NOMO-1 treated with DMSO at 0.1 percent for 48 hours (cell line): Measurements from ENCODE around the gene MORN1.

Source experiments
- DNase-seq: peaks from one replicate; lab custom pipeline; 2025; ENCODE audit not compliant: unreplicated experiment; lab: John Stamatoyannopoulos, UW

MORN1 gene

DNA sequence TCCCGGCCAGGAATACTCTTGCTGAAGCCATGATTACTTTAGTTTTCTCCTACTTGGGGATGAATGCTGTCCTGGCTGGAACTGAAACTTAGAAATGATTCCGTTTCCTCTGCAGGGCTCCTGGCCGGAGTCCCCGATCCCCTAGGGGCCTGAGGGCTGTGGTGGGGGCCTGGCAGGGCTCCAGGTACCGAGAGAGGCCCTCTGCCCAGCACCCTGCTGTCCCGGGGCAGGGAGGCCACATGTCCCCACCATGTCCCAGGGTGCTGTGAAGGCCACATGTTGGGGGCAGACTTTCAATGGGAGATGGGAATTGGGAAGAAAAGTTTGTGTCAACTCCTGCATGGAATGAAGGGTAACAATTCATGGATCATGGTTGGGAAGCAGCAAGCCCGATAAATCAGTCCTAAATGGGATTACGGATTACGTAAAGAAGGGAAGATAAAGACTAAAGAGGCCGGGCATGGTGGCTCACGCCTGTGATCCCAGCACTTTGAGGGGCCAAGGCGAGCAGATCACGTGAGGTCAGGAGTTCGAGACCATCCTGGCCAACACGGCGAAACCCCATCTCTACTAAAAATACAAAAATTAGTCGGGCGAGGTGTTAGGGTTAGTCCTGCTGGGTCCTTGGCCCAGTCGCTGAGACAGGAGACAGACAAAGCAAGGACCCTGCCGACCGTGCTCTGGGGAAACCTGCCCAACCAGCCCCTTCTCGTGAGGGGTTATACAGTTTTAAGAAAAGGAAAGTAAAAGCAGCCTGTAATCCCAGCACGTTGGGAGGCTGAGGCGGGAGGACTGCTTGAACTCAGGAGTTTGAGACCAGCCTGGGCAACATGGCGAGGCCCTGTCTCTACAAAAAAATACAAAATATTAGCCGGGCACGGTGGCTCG lies 37.6 kb downstream of the MORN1 start:
- no peak for DNase-seq

DNA sequence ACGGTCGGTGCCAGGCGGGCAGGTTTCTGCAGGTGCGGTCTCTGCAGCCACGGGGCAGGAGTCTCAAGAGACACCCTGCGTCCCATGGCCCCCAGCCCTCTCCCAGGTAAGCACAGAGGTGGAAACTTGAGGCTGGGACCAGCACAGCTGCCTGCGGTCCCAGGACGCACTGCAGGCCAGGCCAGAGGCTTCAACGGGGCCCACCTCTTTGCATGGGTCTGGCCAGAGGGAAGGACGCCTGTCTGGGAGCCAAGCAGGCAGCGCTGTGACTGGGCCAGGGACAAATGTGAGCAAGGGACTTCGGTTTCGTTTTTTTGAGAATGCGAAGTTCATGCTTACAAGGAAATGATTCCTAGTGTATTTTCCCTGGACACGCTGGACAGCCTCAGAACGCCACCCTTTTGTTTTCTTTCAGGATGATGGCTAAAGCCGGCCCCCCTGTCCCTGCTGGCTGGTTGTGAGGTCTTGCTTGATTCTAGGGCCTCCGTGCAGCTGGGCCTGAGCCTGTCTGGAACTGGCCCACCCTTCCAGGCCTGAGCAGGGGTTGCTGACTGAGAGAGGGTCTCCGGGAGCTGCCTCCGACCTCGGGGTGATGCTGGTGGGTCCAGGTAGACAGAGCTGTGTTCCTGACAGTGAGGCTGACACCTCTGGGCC lies 38.3 kb downstream of the MORN1 start:
- no peak for DNase-seq

DNA sequence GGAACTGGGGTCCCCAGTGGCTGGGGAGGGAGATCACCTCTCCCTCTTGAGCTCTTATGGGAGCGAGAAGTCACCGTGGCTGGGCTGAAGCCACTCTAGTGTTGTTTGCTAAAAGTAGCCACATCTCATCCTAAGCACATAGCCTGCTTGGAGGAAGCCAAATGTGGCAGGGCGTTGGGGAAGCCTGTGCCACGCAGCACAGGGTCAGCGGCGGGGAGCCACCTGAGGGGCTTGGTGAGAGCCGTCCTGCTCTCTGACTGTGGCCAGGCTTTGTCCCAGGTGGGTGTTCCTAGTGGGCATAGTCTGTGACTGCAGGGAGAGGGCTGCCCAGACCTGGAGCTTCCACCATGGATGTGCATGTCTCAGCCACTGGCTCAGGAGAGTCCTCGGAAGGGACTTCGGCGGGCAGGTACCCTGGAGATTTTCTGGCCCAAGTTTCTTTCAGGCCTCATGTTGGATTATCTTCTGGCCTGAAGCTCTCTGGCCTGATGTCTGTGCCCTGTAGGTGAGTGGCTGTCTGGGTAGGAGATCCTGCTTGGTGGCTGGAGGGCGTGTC lies 38.9 kb downstream of the MORN1 start:
- DNase-seq, result no peak

DNA sequence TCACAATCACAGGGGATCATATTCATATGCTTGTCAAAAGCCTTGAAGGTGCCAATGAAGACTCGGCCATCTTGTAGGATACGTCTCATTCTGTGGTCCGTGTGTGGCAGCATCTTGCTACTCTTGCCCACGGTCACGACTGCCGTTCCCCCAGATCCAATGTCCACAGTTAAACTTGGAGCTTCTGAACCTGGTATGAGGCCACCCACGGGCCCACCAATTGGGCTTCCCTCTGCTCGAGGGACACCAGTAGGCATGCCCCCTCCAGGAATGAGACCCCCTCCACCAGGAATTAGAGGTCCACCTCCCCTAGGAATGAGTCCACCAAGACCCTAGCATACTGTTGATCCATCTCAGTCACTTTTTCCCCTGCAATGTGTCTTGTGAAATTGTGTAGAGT lies 39.6 kb downstream of the MORN1 start:
- DNase-seq, result no peak

DNA sequence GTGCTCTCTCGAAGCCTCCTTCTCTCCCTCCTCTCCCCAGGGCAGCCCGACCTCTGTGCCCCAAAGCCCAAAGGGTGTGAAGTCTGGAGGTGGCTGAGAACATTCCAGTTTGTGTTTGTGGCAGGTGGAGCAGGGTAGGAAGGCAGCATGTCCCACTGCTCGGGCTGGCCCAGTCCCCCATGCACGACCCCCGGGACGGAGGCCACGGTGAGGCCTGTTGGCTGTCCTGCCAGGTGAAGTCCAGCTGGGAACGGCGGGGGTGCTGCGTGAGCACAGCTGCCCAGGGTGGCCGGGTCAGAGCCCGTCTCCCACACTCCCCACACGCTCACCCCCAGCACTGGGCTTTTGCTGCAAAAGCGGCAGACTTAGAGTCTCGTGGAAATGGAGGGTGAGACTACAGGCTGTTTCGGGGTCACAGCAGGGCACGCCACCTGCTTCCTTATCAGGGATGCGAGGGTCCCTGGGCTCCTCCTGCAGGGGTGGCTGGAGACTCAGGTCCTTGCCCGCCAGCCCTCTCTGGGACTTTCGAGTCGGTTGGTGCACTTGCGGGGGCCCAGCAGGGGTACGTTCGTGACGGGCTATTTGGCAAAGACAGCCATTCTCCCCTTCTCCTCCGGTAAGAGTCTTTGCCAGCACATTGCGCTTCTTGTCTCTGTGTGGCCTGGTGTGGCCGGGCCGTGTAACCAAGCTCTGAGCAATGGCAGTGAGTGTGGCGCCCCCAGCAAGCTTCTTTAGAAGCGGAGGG lies 40.3 kb downstream of the MORN1 start:
- DNase-seq, result no peak

DNA sequence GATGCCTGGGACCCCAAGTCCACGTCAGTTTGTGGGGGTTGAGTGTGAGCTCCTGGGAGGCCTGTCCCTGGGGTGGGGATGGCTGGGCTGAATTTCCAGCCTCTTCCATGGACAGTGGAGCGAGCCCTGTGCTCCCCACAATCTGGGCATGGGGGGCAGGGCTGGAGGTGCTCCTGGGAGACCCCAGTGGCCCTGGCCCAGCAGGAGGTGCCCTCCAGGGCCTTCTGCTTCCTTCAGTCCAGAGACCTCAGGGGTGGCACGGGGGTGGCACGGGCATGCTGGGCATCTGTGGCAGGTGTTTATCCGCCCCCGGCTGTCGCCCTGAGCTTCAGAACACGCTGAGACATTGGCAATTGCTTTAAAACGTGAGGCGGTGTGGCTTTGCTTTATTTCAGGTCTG lies 40.9 kb downstream of the MORN1 start:
- no peak for DNase-seq

DNA sequence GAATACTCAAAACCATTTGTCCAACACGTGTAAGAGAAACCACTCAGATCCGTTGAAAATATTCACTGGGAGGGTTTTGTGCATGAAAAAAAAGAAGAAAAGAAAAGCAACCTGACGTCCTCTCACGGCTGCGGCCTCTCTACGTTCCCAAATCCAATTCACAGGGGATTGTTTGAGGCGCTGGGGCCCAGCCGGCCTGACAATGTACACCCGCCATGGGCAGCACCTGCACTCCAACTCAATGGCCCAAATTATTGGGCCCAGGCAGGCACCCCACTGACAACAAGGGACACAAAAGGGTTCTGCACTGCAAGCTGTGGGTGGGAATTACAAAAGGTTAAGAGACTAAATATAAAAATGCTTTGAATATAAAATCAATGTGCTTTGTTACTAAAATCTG lies 41.5 kb downstream of the MORN1 start:
- no peak for DNase-seq

DNA sequence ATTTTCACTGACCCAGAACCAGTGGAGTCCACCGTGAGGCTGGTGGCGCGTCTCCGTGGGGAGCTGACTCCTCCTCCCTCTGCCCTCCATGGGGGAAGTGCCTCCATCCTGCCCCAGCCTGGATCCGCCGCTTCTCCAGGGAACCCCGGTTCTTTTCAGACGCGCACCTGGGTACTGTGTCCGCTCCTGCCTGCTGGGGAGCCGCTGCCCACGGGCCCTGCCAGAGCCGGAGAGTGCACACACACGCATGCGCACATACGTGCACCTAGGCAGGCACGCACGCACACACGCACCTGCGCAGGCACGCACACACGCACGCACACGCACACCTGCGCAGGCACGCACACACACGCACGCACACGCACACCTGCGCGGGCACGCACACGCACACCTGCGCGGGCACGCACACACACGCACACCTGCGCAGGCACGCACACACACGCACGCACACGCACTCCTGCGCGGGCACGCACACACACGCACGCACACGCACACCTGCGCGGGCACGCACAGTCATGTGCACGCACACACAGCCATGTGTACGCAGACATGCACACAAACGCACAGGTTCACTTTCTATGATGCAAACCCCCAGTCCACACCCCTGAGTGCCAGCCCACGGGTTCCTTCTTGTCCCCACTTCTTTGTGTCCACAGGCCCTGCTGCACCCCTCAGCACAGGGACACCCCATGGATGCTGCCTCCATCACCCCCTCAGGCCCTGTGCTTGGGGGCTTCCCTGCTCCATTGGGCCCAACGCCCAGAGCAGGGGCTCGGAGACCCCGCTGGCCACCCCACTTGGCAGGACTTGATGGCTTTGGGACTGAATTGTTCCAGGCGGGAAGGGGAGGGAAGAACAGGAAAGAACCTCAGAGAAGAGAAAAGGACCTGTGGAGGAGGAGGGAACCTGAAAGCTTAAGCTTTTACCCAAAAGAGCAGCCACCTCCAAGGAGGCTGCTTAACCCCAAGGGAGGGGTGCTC lies 42.7 kb downstream of the MORN1 start:
- no peak for DNase-seq

DNA sequence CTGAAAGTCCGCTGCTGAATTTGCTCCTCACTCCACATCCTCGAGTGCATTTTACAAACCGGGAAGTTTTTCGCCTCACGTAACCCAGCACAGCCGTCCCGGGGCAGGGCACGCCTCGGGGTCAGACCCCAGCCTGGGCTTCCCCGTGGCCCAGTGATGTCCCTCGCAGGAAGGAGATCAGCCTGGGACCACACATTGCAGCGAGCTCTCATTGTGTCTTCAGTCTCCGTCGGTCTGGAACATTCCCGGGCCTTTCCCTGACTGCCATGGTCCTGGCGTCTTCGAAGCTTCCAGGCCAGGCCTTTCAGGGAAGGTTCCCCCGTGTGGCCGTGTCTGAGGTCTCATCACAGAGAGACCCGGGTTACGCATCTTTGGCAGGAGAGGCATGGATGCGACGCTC lies 43.5 kb downstream of the MORN1 start:
- no peak for DNase-seq

DNA sequence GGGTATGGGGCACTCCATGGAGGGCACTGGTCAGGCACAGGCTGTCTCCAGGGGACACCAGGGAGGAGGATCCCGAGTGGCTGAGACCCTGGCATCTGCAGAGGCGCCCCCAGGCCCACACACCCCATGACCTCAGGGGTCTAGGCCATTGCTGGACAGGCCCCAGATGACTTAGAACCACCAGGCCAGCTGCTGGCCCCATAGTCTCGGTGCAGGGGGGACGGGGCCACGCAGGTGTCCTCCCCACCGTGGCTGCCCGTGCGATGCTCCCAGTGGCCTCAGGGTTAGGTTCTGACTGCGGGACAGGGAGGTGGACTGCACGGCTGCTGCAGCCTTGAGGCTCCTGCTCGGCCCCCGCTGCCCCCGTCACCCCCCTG lies 44.0 kb downstream of the MORN1 start:
- no peak for DNase-seq

DNA sequence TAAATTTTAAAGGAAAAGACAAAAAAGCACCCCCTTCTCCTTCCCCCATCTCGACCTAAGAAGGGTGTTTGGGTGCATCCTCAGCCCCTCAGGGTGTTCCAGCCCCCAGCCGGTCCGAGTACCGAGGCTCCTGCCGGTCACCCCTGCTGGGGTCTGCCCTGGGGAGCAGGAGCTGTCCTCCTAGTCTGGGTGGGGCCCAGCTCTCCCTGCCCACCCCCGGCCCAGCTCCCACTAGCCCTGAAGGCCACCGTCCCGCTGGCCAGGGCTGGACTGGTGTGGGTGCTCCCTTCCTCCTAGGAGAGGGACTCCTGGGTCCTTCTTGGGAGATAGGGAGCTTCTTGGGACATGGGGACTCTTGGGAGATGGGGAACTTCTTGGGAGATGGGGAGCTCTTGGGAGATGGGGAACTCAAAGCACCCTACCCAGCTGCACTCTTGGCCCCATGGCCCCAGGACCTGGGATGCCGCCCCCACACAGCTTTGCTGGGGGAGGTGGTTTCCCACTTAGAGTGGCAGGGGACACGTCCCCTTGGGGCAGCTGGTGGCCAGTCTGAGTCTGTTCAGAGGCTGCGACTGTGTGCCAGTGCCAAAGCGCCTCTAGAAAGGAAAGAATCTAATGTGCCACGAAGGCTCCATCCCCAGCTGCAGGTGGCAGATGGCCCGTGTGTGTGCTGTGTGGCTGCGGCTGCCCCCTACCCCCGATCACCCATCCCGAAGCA lies 44.5 kb downstream of the MORN1 start:
- no peak for DNase-seq

DNA sequence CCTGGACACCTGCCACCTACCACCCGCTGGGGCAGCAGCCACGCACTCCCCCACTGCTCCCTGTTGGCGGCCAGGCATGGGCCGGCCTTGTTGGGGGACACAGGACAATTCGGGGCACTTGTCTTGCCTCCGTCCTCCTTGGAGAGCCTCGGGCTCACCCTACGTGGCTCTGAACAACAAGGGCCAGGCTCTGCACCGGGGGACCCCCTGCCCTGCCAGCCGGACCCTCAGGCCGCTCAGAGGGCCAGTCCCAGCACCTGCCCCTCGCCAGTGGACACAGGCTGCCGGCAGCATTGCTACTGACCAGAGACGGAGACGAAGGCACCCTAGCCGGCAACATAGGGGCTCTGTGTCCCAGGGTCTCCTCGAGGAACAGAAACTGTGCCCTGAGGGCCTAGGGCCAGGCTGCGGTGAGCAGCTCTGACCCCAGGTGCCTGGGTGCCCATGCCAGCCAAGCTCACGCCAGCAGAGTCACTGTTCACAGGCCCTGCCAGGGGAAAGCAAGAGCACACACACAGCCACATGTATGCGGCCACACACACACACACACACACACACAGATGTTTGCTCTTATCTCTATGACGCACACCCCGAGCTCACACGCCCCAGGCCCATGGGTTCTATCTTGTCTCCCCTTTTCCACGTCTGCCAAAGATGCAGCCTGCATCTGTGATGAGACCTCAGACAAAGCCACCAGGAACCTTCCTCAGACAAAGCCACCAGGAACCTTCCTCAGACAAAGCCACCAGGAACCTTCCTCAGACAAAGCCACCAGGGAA lies 45.9 kb downstream of the MORN1 start:
- no peak for DNase-seq

DNA sequence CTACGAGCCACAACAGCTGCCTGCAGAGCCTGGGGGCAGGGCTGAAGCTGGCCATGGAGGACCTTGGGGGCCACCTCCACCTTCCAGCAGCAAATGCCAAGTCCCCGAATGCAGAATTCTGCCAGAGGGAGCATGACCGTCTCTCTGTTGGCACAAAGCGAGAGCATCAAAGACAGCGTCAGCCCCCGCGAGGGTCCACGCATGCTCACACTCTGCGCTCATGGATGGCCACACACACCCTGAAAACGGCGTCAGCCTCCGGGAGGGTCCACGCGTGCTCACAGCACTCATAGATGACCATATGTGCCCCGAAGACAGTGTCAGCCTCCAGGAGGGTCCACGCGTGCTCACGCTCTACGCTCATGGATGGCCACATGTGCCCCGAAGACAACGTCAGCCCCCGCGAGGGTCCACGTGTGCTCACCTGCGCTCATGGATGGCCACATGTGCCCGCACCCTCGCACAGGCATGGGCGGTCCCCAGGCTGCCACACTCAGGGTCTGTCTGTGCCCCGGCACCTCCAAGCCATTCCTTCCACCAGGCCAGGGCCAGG lies 46.5 kb downstream of the MORN1 start:
- no peak for DNase-seq

DNA sequence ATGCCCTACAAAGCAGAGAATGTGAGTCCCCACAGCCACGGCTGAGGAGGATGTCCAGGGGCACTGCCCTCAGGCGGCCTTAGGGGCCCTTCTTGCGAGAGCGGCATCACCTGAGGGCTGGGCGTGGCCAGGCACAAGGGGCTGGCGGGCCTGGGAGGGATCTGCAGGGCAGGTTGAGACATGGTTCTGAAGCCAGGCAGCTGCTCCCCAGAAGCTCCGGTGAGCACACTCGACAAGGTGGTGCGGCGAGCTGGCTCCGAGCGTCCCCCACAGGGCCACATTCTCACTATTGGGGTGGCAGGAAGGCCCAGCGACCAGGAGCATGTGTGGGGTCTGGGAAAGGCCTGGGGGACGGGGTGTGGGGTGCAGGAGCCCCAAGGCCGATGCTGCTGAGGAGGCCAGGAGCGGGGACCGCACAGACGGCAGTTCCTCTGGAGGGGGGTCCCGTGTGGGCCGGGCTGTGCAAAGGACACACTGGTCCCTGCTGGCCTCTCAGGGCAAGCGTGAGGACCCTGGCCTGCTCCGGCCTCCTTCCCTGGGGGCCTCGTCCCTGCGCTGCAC lies 47.2 kb downstream of the MORN1 start:
- no peak for DNase-seq

DNA sequence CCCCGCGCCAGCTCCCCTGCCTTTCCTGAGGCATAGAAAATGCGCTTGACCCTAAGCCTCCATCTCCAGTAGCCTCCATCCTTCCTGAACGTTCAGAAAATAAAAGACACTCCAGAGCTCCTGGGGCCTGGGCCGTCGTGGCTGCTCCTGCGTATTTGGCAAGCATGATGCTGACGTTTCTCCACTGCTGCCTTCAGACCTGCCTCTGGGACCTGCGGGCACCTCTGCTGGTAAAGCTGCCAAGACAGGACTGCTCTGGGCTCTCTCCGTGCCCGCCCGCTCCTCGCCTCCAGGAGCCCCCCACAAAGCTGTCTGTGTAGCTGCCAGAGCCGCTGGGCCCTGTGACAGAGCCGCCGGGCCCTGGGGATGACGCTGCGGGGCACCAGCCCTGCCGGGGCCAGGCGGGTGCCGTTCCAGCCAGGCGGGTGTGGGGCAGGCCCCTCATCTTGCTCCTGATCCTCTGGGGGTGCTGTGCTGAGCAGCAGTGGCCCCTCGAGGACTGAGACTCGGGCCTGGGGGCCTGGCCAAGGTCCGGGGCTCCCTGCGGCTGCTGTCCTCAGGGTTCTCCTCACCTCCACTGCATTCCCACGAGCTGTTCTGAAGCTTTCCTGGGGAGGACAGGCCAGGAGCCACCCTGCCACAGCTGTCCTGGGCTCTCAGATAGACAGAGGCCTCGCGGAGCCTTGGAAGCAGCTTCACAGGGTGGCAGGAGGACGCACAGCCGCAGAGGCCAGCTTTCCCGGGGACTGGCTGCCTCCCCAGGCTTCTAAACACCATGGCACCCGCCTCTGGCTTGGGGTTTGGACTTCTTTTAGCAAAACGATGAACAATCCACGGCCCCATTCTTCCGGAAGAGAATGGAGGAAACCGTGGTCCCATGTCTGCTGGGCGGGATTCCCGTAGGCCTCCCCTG lies 48.1 kb downstream of the MORN1 start:
- DNase-seq, result no peak

DNA sequence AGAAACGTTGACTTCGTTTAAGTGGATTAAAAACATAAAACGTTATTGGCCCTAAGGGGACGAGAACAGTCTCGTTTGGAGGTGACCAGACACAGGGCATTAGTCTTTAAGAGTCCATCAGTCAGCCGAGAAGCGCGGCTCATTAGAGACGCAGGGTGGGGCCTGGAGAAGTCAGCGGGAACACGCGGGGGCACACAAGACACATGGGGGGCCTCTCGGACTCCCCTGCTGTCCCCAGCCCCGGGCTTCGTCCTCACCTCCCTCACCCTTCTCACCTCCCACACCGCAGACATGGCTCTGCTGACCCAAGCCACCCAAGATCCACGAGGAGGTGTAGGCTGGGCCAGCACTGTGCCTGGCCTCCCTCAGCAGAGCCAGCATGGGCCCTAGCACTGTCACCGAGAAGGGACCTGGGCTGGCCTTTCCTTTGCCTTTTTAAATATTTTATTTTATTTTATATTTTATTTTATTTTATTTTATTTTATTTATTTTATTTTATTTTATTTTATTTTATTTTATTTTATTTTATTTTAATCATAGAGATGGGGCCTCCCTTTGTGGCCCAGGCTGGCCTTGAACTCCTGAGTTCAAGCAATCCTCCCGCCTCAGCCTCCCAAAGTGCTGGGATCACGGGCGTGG lies 48.9 kb downstream of the MORN1 start:
- DNase-seq, result no peak
